Hematopoietic multipotent progenitor cell treated with erythropoietin and hydrocortisone succinate and interleukin-3 and kit ligand, for 17 days (in vitro differentiated cells): ENCODE data around the gene MIOX.

ENCODE experiments used
- DNase-seq: peaks from one replicate; pipeline ENCODE4 v3.0.0-alpha.2; 2015; ENCODE audit warnings: low spot score

MIOX gene

GRCh38 chr22:50490531-50491308 lies 4.1 kb downstream of the MIOX start:
- no peak for DNase-seq

DNA sequence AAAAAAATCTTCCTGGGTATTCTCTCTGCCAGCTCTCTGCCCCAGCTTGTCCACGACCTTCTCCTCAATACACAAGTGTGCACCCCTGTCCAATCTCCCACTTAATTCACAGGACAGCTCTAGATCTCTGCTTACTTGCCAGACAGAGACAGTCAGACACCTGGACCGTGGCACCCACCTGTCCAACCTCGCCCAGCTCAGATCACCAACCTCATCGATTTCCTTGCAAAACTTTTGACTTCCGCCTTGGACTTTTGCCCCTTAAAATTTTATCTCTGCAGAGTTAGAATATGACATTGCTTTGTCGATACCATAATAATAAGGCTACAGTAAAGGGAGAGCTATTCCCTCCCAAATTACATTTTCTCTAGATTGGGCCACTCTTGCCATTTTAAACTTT lies 10.4 kb downstream of the MIOX start:
- DNase-seq = no peak

DNA sequence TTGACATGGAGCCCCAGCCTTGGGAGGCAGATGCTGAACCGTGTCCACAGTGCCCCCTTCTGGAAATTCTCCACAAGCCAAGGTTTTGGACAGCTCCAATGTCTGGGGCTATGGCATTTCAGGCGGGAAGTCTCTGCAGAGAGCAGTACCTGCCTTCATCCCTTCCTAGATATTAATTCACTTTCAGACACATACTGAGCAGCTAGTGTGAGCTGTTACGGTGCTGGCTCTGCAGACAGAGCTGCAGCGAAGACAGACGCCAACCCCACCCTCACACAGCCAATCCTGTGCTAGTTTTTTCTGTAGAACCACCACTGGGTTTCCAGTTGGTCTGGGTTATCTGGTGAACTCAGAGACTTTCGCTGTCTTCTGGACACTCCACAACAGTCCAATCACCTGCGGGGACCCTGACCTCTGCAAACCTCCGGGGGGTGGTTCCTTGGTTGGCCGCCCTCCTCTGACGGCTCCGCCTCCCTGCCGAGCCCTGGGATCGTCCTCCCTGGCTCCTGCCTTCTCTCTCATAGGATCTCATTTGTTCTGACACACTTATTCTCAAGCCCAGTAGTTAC lies 11.7 kb downstream of the MIOX start:
- peak; percentile 45 for DNase-seq

DNA sequence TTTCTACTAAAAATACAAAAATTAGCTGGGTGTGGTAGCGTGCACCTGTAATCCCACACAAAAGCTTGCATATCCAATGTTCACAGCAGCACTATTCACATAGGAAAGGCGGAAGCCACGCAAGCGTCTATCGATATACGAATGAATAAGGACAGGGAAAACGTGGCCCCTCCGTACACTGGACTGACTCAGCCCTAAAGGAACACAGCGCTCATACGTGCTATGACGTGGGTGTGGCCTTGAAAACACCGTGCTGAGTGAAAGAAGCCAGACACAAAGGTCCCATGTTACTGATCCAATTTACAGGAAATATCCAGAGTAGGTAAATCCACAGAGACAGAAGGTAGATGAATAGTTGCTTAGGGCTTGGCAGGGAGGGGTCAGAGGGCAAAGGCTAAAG lies 13.8 kb downstream of the MIOX start:
- no peak for DNase-seq

- no peak for DNase-seq
Observed at GRCh38 chr22:50502096-50502495, 15.4 kb downstream of the MIOX start.

GRCh38 chr22:50502628-50503474 lies 16.2 kb downstream of the MIOX start:
- DNase-seq = no peak

- DNase-seq = no peak
Observed at GRCh38 chr22:50503475-50504145, 17.0 kb downstream of the MIOX start.

GRCh38 chr22:50504369-50505211 lies 17.9 kb downstream of the MIOX start:
- DNase-seq = no peak

- DNase-seq = no peak
Observed at GRCh38 chr22:50505276-50505775, 18.7 kb downstream of the MIOX start.

- DNase-seq = no peak
Observed at GRCh38 chr22:50505776-50506610, 19.3 kb downstream of the MIOX start.

- no peak for DNase-seq
Observed at GRCh38 chr22:50506611-50507420, 20.2 kb downstream of the MIOX start.

DNA sequence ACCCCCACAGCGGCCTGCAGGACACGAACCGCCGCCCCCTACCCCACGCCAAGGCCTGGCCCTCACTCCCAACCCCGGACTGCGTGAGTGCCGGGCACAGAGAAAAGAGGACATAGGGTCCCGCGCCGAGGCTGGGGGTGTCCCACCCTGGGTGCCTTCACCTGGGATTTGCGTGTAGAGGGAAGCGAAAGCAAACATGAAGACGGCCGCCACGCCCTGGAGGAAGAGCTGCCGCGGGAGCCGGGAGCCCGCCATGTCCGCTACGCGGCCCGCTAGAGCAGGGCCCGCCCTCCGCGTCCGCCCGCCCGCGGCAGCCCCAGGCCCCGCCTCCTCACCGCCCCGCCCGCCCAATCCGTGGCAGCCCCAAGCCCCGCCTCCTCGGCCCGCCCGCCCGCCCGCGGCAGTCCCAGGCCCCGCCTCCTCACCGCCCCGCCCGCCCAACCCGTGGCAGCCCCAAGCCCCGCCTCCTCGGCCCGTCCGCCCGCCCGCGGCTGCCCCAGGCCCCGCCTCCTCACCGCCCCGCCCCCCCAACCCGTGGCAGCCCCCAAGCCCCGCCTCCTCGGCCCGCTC lies 20.8 kb downstream of the MIOX start, which contains the start of gene LMF2:
LMF2 (minus strand) TSS at position 282 of the 570 bp plus-strand sequence; CDS start at position 255, 27 bp downstream.
- no peak for DNase-seq

GRCh38 chr22:50507991-50508884 lies 21.6 kb downstream of the MIOX start, which contains the start of gene NCAPH2:
TSS of gene NCAPH2 (plus strand) at chr22:50508224. CDS start at chr22:50508338, 114 bp downstream.
- peak; percentile 98 for DNase-seq

- no peak for DNase-seq
Observed at GRCh38 chr22:50508897-50509296, 22.2 kb downstream of the MIOX start.

DNA sequence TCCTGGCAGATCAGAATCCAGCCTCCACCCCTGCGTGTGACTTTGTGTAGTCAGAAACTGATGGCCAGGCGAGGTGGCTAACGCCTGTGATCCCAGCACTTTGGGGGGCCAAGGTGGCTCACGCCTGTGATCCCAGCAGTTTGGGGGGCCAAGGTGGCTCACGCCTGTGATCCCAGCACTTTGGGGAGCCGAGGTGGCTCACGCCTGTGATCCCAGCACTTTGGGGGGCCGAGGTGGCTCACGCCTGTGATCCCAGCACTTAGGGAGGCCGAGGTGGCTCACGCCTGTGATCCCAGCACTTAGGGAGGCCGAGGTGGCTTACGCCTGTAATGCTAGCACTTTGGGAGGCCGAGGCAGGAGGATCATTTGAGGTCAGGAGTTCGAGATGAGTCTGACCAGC lies 26.5 kb downstream of the MIOX start:
- DNase-seq = no peak

DNA sequence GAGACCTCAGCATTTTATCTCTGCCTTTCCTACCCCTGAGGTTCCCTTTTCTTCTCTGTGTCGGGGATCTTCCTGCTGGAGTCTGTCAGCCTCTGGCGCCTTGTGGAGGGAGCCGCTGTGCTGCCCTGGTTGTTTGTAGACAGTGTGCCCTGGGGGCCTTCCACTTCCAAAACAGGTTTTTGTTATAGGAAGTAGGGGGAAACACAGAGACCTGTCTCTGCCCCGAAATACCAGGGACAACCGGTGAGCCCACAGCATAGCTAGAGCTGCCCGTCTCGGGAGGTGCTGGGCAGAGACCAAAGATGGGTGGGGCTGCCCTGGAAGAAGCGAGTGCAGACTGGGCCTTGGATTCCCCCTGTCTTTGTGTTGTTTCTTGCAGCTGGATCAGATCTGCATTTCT lies 29.4 kb downstream of the MIOX start:
- no peak for DNase-seq

GRCh38 chr22:50516891-50517290 lies 30.2 kb downstream of the MIOX start:
- no peak for DNase-seq
